ENCODE measurements around the gene ASB1. TPM values are rescaled to one million over a fixed set of nuclear protein-coding genes. Genes with fewer than 3 reads are reported as not detected.

Gene ASB1
- total and polyA plus RNA-seq, 2 donors (not counting 1 experiment from before 2014, with no cell fraction given) = 19.3 to 40.6 TPM

DNA sequence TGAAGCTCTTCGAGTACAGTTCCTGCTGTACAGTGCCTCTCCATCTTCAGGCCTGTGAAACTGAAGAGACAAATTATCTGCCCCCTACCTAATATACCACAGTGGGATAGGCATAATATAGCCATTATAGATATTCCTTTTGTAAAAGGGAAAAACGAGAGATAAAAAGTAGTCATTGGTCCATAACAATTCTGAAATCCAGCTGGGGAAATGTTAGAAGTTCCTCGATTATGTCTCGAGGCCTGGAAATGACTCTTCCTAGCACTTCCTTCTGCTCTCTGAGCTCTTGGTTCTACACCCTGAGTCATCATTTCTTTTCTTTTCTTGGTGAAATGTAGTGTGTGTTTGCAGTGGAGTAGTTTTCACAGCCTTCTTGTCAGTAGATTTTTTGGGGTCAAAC lies 51.5 kb downstream of the ASB1 start:
- Histone ChIP-seq H3K9me3 (ENCODE audit: control insufficient read depth, insufficient read depth, low read depth, low read length) (no peaks in the 10 kb centered on the region), H3K4me1 (ENCODE audit: control insufficient read depth, extremely low read depth, insufficient read depth, low read length) (no peaks in the 10 kb centered on the region), H3K27ac (ENCODE audit: insufficient read depth, low read length) (no peak overlapping the region), H3K4me3 (replicated peaks in 1 of 4; ENCODE audit: control extremely low read depth in 1 of 4, insufficient read depth in 1 of 4, low read depth in 3 of 4, low read length in 4 of 4) (no peak overlapping the region), H4K20me1 (ENCODE audit: control insufficient read depth, extremely low read depth, insufficient read depth, low read length) (no peaks in the 10 kb centered on the region), H3K27me3 (ENCODE audit: control insufficient read depth, insufficient read depth, low read length) (no peaks in the 10 kb centered on the region), H3K79me2 (ENCODE audit: control insufficient read depth, insufficient read depth, low read length) (no peaks in the 10 kb centered on the region), H2AFZ (ENCODE audit: low read length) (no peak overlapping the region), H3K4me2 (ENCODE audit: extremely low read depth, insufficient read depth, low read length) (no peak overlapping the region), H3K9ac (ENCODE audit: insufficient read depth, low read length) (no peak overlapping the region), H3K36me3 (ENCODE audit: control insufficient read depth, insufficient read depth, low read length) (no peaks in the 10 kb centered on the region)
- TF ChIP-seq, protein P1, sequence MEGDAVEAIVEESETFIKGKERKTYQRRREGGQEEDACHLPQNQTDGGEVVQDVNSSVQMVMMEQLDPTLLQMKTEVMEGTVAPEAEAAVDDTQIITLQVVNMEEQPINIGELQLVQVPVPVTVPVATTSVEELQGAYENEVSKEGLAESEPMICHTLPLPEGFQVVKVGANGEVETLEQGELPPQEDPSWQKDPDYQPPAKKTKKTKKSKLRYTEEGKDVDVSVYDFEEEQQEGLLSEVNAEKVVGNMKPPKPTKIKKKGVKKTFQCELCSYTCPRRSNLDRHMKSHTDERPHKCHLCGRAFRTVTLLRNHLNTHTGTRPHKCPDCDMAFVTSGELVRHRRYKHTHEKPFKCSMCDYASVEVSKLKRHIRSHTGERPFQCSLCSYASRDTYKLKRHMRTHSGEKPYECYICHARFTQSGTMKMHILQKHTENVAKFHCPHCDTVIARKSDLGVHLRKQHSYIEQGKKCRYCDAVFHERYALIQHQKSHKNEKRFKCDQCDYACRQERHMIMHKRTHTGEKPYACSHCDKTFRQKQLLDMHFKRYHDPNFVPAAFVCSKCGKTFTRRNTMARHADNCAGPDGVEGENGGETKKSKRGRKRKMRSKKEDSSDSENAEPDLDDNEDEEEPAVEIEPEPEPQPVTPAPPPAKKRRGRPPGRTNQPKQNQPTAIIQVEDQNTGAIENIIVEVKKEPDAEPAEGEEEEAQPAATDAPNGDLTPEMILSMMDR (conservative IDR thresholded peaks at IDR 0.05 in 1 of 2, IDR thresholded peaks at IDR 0.05 in 1 of 2; ENCODE audit: low read depth in 1 of 2, low read length in 2 of 2) = no peak
- TF ChIP-seq EZH2 (IDR thresholded peaks at IDR 0.05; ENCODE audit: low read length, missing control alignments) = no peak
- DNase-seq (ENCODE audit: low read depth in 2 of 2) = no peak

DNA sequence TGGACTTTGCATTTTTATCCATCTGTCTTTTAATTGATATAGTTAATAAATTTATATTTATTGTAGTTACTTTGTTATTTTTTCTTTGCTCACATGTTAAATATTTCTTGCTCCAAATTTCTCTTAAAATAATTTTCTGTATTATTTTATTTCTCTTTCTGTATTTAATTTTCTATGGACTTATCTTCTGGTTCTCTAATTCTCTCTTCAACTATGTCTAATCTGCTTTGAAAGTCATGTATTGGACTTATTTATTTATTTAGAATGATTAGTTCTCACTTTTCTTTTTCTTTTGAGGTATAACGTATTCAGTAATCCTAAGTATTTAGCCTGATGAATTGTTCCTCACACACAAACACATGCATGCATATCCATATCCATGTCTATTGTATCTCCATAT lies 53.1 kb downstream of the ASB1 start:
- Histone ChIP-seq H2AFZ (ENCODE audit: low read length) (no peak overlapping the region), H3K4me1 (ENCODE audit: control insufficient read depth, extremely low read depth, insufficient read depth, low read length) (no peaks in the 10 kb centered on the region), H4K20me1 (ENCODE audit: control insufficient read depth, extremely low read depth, insufficient read depth, low read length) (no peaks in the 10 kb centered on the region), H3K9ac (ENCODE audit: insufficient read depth, low read length) (no peak overlapping the region), H3K27ac (ENCODE audit: insufficient read depth, low read length) (no peak overlapping the region), H3K79me2 (ENCODE audit: control insufficient read depth, insufficient read depth, low read length) (no peaks in the 10 kb centered on the region), H3K4me2 (ENCODE audit: extremely low read depth, insufficient read depth, low read length) (no peak overlapping the region), H3K9me3 (ENCODE audit: control insufficient read depth, insufficient read depth, low read depth, low read length) (no peaks in the 10 kb centered on the region), H3K36me3 (ENCODE audit: control insufficient read depth, insufficient read depth, low read length) (no peaks in the 10 kb centered on the region), H3K4me3 (replicated peaks in 1 of 4; ENCODE audit: control extremely low read depth in 1 of 4, insufficient read depth in 1 of 4, low read depth in 3 of 4, low read length in 4 of 4) (no peak overlapping the region), H3K27me3 (ENCODE audit: control insufficient read depth, insufficient read depth, low read length) (no peaks in the 10 kb centered on the region)
- TF ChIP-seq EZH2 (IDR thresholded peaks at IDR 0.05; ENCODE audit: low read length, missing control alignments) = no peak
- TF ChIP-seq, protein P1 (conservative IDR thresholded peaks at IDR 0.05 in 1 of 2, IDR thresholded peaks at IDR 0.05 in 1 of 2; ENCODE audit: low read depth in 1 of 2, low read length in 2 of 2) = no peak
- DNase-seq (ENCODE audit: low read depth in 2 of 2) = no peak

DNA sequence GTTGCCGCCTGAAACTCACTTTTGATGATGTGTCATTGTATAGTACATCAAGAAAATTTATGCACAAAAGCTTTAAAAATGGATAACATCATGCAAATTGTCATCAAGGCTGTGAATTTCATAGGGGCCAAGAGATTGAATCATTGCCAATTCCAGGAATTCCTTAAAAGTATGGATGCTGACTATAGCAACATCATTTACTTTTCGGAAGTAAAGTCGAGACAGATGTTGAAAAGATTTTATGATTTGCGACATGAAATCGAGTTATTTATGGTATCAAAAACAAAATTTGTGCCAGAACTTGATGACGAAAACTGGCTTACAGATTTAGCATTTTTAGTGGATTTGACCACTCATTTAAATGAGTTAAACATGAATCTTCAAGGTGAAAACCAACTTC lies 56.3 kb downstream of the ASB1 start:
- DNase-seq (ENCODE audit: low read depth in 2 of 2) = no peak
- H3K9ac ChIP-seq (ENCODE audit: insufficient read depth, low read length) = no peak overlapping the region
- H3K27me3 ChIP-seq (ENCODE audit: control insufficient read depth, insufficient read depth, low read length) = no peaks in the 10 kb centered on the region
- no peaks in the 10 kb centered on the region for H4K20me1 ChIP-seq (ENCODE audit: control insufficient read depth, extremely low read depth, insufficient read depth, low read length)
- H3K36me3 ChIP-seq (ENCODE audit: control insufficient read depth, insufficient read depth, low read length) = peaks cover 4% of the 10 kb centered on the region
- no peak overlapping the region for H2AFZ ChIP-seq (ENCODE audit: low read length)
- H3K4me3 ChIP-seq (replicated peaks in 1 of 4; ENCODE audit: control extremely low read depth in 1 of 4, insufficient read depth in 1 of 4, low read depth in 3 of 4, low read length in 4 of 4) = no peak overlapping the region
- H3K9me3 ChIP-seq (ENCODE audit: control insufficient read depth, insufficient read depth, low read depth, low read length) = peaks cover 1% of the 10 kb centered on the region
- TF ChIP-seq, protein P1 (conservative IDR thresholded peaks at IDR 0.05 in 1 of 2, IDR thresholded peaks at IDR 0.05 in 1 of 2; ENCODE audit: low read depth in 1 of 2, low read length in 2 of 2) = no peak
- TF ChIP-seq EZH2 (IDR thresholded peaks at IDR 0.05; ENCODE audit: low read length, missing control alignments) = no peak
- H3K4me1 ChIP-seq (ENCODE audit: control insufficient read depth, extremely low read depth, insufficient read depth, low read length) = no peaks in the 10 kb centered on the region
- H3K27ac ChIP-seq (ENCODE audit: insufficient read depth, low read length) = no peak overlapping the region
- H3K79me2 ChIP-seq (ENCODE audit: control insufficient read depth, insufficient read depth, low read length) = no peaks in the 10 kb centered on the region
- H3K4me2 ChIP-seq (ENCODE audit: extremely low read depth, insufficient read depth, low read length) = no peak overlapping the region
